Endothelial cell of umbilical vein (primary cell): Measurements from ENCODE around the gene GOLGA3. TPM values are rescaled to one million over a fixed set of nuclear protein-coding genes. Genes with fewer than 3 reads are reported as not detected.

ENCODE experiments used
- BruUV-seq: library from RNA; stranded (reverse); fragments of 400-500 nt; replicated peaks from 2 replicates; lab custom pipeline; 2021; lab: Mats Ljungman, UMichigan
- CTCF ChIA-PET: fragments of 300-600, 350-600 bp; sonication (Branson Sonifier 250); formaldehyde crosslinking; loops from one replicate; lab custom pipeline; 2021; ENCODE audit warnings: antibody characterized with exemption, inconsistent platforms; lab: Charles Lee
- POLR2A ChIA-PET: fragments of 300-600, 350-600 bp; sonication (Branson Sonifier 250); formaldehyde crosslinking; loops from one replicate; lab custom pipeline; 2021; ENCODE audit warnings: antibody characterized with exemption, inconsistent platforms; lab: Charles Lee
- DNase-seq: peaks from one replicate; pipeline ENCODE4 v3.0.0-alpha.2; 2011; ENCODE audit warnings: low read depth, low spot score
- FAIRE-seq: peaks from 2 replicates; lab custom pipeline; 2011; peaks lifted over from hg19 to GRCh38; lab: Jason Lieb, UNC
- H2AFZ ChIP-seq: 2 replicates; pipeline ENCODE4 v1.6.0; 2012; ENCODE audit warnings: low read depth, low read length, control low read depth, inconsistent platforms
- H3K27ac ChIP-seq: 2 replicates; pipeline ENCODE4 v1.5.1; 2011; ENCODE audit warnings: low read depth, mild to moderate bottlenecking, control low read depth, low read length, moderate library complexity; ENCODE audit not compliant: insufficient read depth
- H3K27me3 ChIP-seq, 2 experiments: 2 replicates each; pipeline versions ENCODE4 v1.6.0 to v1.6.1; 2011; ENCODE audit warnings: low read length in 2 of 2, mixed read lengths in 1 of 2; ENCODE audit not compliant: control insufficient read depth in 2 of 2, insufficient read depth in 2 of 2
- H3K36me3 ChIP-seq, 2 experiments: 2 replicates in 1 of 2; 3 replicates in 1 of 2; pipeline ENCODE4 v1.5.1; 2011; ENCODE audit warnings: low read length in 2 of 2, mild to moderate bottlenecking in 1 of 2, moderate library complexity in 1 of 2; ENCODE audit not compliant: control insufficient read depth in 2 of 2, insufficient read depth in 2 of 2; ENCODE audit errors: extremely low read depth in 1 of 2
- H3K4me1 ChIP-seq: 3 replicates; pipeline ENCODE4 v1.5.1; 2011; ENCODE audit warnings: mild to moderate bottlenecking, low read length; ENCODE audit not compliant: control insufficient read depth, insufficient read depth; ENCODE audit errors: extremely low read depth
- H3K4me2 ChIP-seq: 2 replicates; pipeline ENCODE4 v1.6.1; 2011; ENCODE audit warnings: low read length, control low read depth, mixed read lengths; ENCODE audit not compliant: insufficient read depth
- H3K4me3 ChIP-seq, 3 experiments: fragments of 200-600 bp in 1 of 3; sonication (generic), shearing (Covaris generic) in 1 of 3; replicated peaks in 1 of 3; 2 replicates each; pipeline ENCODE4 v1.5.1; 2011 to 2016; ENCODE audit warnings: control low read depth in 3 of 3, low read length in 3 of 3, mild to moderate bottlenecking in 2 of 3, inconsistent platforms in 1 of 3, low read depth in 1 of 3, moderate library complexity in 1 of 3; ENCODE audit not compliant: insufficient read depth in 1 of 3
- H3K79me2 ChIP-seq: 2 replicates; pipeline ENCODE4 v1.6.0; 2012; ENCODE audit warnings: low read length, inconsistent platforms; ENCODE audit not compliant: control insufficient read depth, insufficient read depth
- H3K9ac ChIP-seq: replicated peaks from 2 replicates; pipeline ENCODE3; 2011; ENCODE audit warnings: low read length, control low read depth; ENCODE audit not compliant: insufficient read depth; ENCODE audit errors: extremely low read depth
- H3K9me1 ChIP-seq: replicated peaks from 3 replicates; pipeline ENCODE4 v1.6.0; 2011; ENCODE audit warnings: mild to moderate bottlenecking, low read length; ENCODE audit not compliant: control insufficient read depth, insufficient read depth; ENCODE audit errors: extremely low read depth
- H3K9me3 ChIP-seq: replicated peaks from 2 replicates; pipeline ENCODE4 v1.5.1; 2012; ENCODE audit warnings: low read length, inconsistent platforms; ENCODE audit not compliant: control insufficient read depth, insufficient read depth
- H4K20me1 ChIP-seq: replicated peaks from 2 replicates; pipeline ENCODE3; 2011; ENCODE audit warnings: mild to moderate bottlenecking, low read length; ENCODE audit not compliant: control insufficient read depth, insufficient read depth; ENCODE audit errors: extremely low read depth
- EZH2 ChIP-seq: IDR thresholded peaks from 2 replicates; pipeline ENCODE4 v1.6.1; 2012; ENCODE audit warnings: borderline replicate concordance, low read depth, mild to moderate bottlenecking, moderate library complexity, low read length, inconsistent platforms; ENCODE audit not compliant: severe bottlenecking
- FOS ChIP-seq: IDR thresholded peaks from 2 replicates; pipeline ENCODE4 v1.6.1; 2011; ENCODE audit warnings: mild to moderate bottlenecking, low read length, moderate library complexity, borderline replicate concordance; ENCODE audit not compliant: insufficient read depth
- GATA2 ChIP-seq: IDR thresholded peaks from 2 replicates; pipeline ENCODE4 v1.7.0; 2011; ENCODE audit warnings: low read depth, mild to moderate bottlenecking, moderate library complexity, mixed read lengths, low read length; ENCODE audit not compliant: insufficient read length, insufficient read depth
- JUN ChIP-seq: IDR thresholded peaks from 2 replicates; pipeline ENCODE4 v1.6.1; 2011; ENCODE audit warnings: borderline replicate concordance, low read depth; ENCODE audit not compliant: insufficient read length, insufficient read depth
- MYC ChIP-seq: IDR thresholded peaks from one replicate; pipeline ENCODE4 v1.6.1; 2011; ENCODE audit warnings: mild to moderate bottlenecking, low read depth, low read length
- POLR2A ChIP-seq: IDR thresholded peaks from 2 replicates; pipeline ENCODE4 v1.6.1; 2012; ENCODE audit warnings: low read depth, mild to moderate bottlenecking, control low read depth, low read length
- POLR2AphosphoS5 ChIP-seq: IDR thresholded peaks from 2 replicates; pipeline ENCODE4 v1.6.1; 2012; ENCODE audit warnings: low read depth, mild to moderate bottlenecking, control low read depth, low read length, moderate library complexity; ENCODE audit not compliant: insufficient read depth
- dilution Hi-C: fragments of 300-500 bp; cut with MboI; formaldehyde crosslinking; loops from one replicate; pipeline ENCODE4 v1.15.0; 2019; ENCODE audit warnings: low sequenced_read_pairs; ENCODE audit not compliant: extremely low pct_ligation_motif_present
- intact Hi-C: fragments of 100-400 bp; cut with micrococcal nuclease; formaldehyde crosslinking; loops from one replicate; pipeline ENCODE4 v1.10.0; 2022
- polyA plus RNA-seq, 4 experiments: library from polyadenylated mRNA; depleted of rRNA in 3 of 4; stranded (reverse) in 3 of 4; unstranded in 1 of 4; fragments of >200 nt; gene quantifications; 2 replicates each; pipeline versions ENCODE4 v1.2.1 to v1.2.3, GENCODE V29; 2011 to 2012; ENCODE audit warnings: missing spikeins in 1 of 4
- total RNA-seq: library from RNA; stranded (reverse); gene quantifications from 2 replicates; pipeline ENCODE4 v1.2.3, GENCODE V29; 2021
- TF ChIP-seq, protein P1 (sequence below): IDR thresholded peaks from 2 replicates; pipeline ENCODE4 v1.6.1; 2011; ENCODE audit not compliant: insufficient read depth, insufficient read length
- TF ChIP-seq, protein P2 (sequence below), 2 donors: IDR thresholded peaks; 1 replicate in 1 of 2; 2 replicates in 1 of 2; pipeline ENCODE4 v1.5.1; 2011; ENCODE audit warnings: low read length in 2 of 2, mild to moderate bottlenecking in 2 of 2, moderate library complexity in 2 of 2, control low read depth in 1 of 2, inconsistent platforms in 1 of 2, low read depth in 1 of 2; ENCODE audit not compliant: insufficient read depth in 1 of 2; ENCODE audit errors: extremely low read depth in 1 of 2

Gene GOLGA3
- total and polyA plus RNA-seq, 2 donors (not counting 3 experiments of a cell fraction or from before 2014, with no cell fraction given) = 18.4 to 86.0 TPM

DNA sequence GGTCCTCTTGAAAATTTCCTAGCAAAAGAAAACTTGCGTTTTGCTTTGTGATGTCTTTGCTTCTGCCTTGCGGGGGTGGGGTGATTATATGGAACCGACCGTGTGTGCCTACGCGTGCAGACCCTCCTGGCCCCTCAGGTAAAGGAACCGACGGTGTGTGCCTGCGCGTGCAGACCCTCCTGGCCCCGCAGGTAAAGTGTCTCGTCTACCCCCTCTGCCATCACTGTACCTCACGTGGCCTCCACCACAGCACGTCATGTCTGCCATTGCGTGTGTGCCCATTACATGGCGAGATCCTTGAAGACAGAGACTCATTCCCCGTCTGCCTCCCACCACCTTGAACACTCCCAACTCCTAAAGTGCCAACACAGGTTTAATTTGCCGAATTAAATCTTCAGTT lies 3.6 kb downstream of the GOLGA3 start:
- FAIRE-seq = no peak
- dilution Hi-C loops (no loop called here), intact Hi-C loops (no loop called here)
- no peaks in the 10 kb centered on the region for H3K9me3 ChIP-seq
- no peaks in the 10 kb centered on the region for H3K9me1 ChIP-seq
- POLR2A ChIA-PET = no interaction called here
- H3K4me1 ChIP-seq = peaks cover 9% of the 10 kb centered on the region
- no peaks in the 10 kb centered on the region for H3K27me3 ChIP-seq
- no peak for DNase-seq
- no peak overlapping the region for H3K4me2 ChIP-seq
- CTCF ChIA-PET = no interaction called here
- H2AFZ ChIP-seq = no peak overlapping the region
- peaks cover 2% of the 10 kb centered on the region for H4K20me1 ChIP-seq
- no peak overlapping the region for H3K4me3 ChIP-seq
- peaks cover 62% of the 10 kb centered on the region for H3K79me2 ChIP-seq
- no TSS peak for BruUV-seq
- peaks cover 6 to 28% of the 10 kb centered on the region in 2 experiments for H3K36me3 ChIP-seq
- TF ChIP-seq JUN = no peak
- TF ChIP-seq GATA2 = no peak
- TF ChIP-seq FOS = no peak
- TF ChIP-seq POLR2AphosphoS5 = no peak
- no peak for TF ChIP-seq EZH2
- TF ChIP-seq, protein P1, sequence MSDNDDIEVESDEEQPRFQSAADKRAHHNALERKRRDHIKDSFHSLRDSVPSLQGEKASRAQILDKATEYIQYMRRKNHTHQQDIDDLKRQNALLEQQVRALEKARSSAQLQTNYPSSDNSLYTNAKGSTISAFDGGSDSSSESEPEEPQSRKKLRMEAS = no peak
- TF ChIP-seq MYC = no peak
- no peak overlapping the region for H3K27ac ChIP-seq
- no peak overlapping the region for H3K9ac ChIP-seq

DNA sequence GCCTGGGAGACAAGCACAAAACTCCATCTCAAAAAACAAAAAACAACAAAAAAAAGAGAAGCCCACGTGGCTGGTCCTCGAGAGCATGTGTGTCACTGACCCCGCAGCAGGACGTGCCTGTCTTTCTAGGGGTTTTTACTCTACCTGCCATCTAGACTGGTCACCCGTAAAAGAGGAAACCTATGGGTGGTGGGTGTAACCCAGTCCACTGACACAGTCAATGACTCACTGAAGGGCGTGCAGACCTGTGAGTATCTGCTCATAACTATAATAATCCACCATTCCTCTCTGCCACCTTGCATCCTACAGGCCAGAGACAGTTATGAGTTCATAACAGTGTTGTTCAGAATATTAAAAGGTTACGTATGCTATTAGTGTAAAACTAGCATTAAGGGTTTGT lies 4.6 kb downstream of the GOLGA3 start:
- Histone ChIP-seq H3K9me1 (no peaks in the 10 kb centered on the region), H3K4me2 (no peak overlapping the region), H3K9ac (no peak overlapping the region), H3K27me3 (no peaks in the 10 kb centered on the region), H3K4me3 (no peak overlapping the region), H2AFZ (no peak overlapping the region), H4K20me1 (peaks cover 2% of the 10 kb centered on the region), H3K36me3 (peaks cover 6 to 32% of the 10 kb centered on the region in 2 experiments), H3K79me2 (peaks cover 63% of the 10 kb centered on the region), H3K4me1 (peaks cover 9% of the 10 kb centered on the region), H3K9me3 (no peaks in the 10 kb centered on the region), H3K27ac (no peak overlapping the region)
- ChIA-PET CTCF (no interaction called here), POLR2A (no interaction called here)
- intact Hi-C loops = no loop called here
- dilution Hi-C loops = no loop called here
- DNase-seq (no peak), FAIRE-seq (no peak)
- no peak for TF ChIP-seq MYC
- no peak for TF ChIP-seq POLR2AphosphoS5
- no peak for TF ChIP-seq FOS
- no peak for TF ChIP-seq POLR2A
- TF ChIP-seq GATA2 = no peak
- TF ChIP-seq JUN = no peak
- TF ChIP-seq, protein P2, sequence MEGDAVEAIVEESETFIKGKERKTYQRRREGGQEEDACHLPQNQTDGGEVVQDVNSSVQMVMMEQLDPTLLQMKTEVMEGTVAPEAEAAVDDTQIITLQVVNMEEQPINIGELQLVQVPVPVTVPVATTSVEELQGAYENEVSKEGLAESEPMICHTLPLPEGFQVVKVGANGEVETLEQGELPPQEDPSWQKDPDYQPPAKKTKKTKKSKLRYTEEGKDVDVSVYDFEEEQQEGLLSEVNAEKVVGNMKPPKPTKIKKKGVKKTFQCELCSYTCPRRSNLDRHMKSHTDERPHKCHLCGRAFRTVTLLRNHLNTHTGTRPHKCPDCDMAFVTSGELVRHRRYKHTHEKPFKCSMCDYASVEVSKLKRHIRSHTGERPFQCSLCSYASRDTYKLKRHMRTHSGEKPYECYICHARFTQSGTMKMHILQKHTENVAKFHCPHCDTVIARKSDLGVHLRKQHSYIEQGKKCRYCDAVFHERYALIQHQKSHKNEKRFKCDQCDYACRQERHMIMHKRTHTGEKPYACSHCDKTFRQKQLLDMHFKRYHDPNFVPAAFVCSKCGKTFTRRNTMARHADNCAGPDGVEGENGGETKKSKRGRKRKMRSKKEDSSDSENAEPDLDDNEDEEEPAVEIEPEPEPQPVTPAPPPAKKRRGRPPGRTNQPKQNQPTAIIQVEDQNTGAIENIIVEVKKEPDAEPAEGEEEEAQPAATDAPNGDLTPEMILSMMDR (IDR thresholded peaks at IDR 0.05; ENCODE audit: extremely low read depth in 1 of 2, insufficient read depth in 1 of 2, low read depth in 1 of 2, low read length in 2 of 2) = no peak
- TF ChIP-seq, protein P1 = no peak
- TF ChIP-seq EZH2 = no peak
- BruUV-seq = no TSS peak
